IMR-90 (cell line): Measurements from ENCODE around the gene ARGLU1. TPM values are rescaled to one million over a fixed set of nuclear protein-coding genes. Genes with fewer than 3 reads are reported as not detected.

Source experiments
- BHLHE40 ChIP-seq: fragments of 150-350 bp; IDR thresholded peaks from 2 replicates; pipeline ENCODE4 v1.6.1; 2016; ENCODE audit warnings: mild to moderate bottlenecking, low read depth, low read length
- CHD1 ChIP-seq: IDR thresholded peaks from 2 replicates; pipeline ENCODE4 v1.6.1; 2012; ENCODE audit warnings: low read depth, low read length, improper control_type of control experiment
- RCOR1 ChIP-seq: IDR thresholded peaks from 2 replicates; pipeline ENCODE4 v1.6.1; 2012; ENCODE audit warnings: mild to moderate bottlenecking, low read length, improper control_type of control experiment; ENCODE audit not compliant: insufficient replicate concordance
- polyA plus RNA-seq, 3 experiments: library from polyadenylated mRNA; depleted of rRNA; stranded (reverse); fragments of >200 nt; gene quantifications; 2 replicates each; pipeline ENCODE4 v1.2.3, GENCODE V29; 2012; ENCODE audit warnings: low replicate concordance in 1 of 3
- total RNA-seq: library from RNA; depleted of rRNA; stranded (reverse); fragments of >200 nt; gene quantifications from 2 replicates; pipeline ENCODE4 v1.2.3, GENCODE V29; 2012

ARGLU1 gene
- total and polyA plus RNA-seq, 2 of the 4 experiments (the other 2 are of a cell fraction), result 11.1 to 51.4 TPM

DNA sequence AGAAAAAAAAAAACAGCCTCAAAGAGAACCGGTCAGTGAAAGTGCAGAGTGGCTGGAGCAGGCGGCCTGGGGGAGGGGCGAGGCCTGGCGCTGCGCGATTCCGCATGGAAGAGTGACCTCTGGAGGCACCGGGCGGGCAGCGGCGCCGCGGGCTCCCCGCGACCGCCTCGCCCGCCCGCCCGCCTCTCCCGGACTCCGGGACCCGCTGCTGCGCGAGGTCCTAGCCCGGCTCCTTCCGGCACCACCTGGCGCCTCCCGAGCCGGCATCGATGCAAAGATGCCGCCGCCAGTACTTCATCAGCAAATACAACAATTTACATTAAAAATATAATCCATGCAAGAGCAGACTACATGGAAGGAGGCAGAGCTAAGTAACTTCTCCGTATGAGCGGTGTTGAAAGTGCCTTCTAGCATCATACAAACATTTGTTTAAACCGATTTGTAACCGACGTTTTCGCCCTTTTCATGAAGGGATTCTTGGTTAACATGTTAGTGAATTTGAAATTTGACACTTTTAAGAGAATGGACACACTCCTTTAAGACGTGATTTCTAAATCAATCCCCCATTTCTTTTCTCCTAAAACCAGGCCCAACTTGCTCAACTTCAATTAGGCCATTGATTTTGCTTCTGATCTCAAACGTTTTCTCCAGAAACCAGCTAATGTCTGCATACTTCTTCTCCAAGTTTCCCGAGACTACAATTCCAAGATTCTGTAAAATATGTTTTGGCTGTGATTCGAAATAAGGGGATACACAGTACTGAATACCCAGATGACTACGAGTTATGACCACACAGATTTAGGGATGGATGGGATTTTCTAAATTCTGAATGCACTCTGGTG lies 34.6 kb downstream of the ARGLU1 start (continued):
- TF ChIP-seq BHLHE40 (no peak), RCOR1 (no peak), CHD1 (no peak)
